HG03045 (cell line): Measurements from ENCODE around the gene NAMPT.
"Not testable (repeated sequence)": the region's sequence is repeated elsewhere in the genome, so short reads cannot be mapped to it uniquely, and the experiment has no call there.

Experiments used
- ATAC-seq: cut with Tn5 transposase; IDR thresholded peaks from one replicate; pipeline ENCODE4 v1.9.1; 2021; ENCODE audit warnings: mild to moderate bottlenecking, moderate library complexity; ENCODE audit not compliant: unreplicated experiment

Gene NAMPT

GRCh38 chr7:106236065-106236464 is 48.7 kb downstream of the NAMPT start:
- no peak for ATAC-seq

- no peak for ATAC-seq
Measured at GRCh38 chr7:106234425-106234824, 50.4 kb downstream of the NAMPT start.

- ATAC-seq, result no peak
Measured at GRCh38 chr7:106231856-106232490, 52.8 kb downstream of the NAMPT start.

- ATAC-seq, result no peak
Measured at GRCh38 chr7:106225856-106226255, 58.9 kb downstream of the NAMPT start.

- ATAC-seq, result no peak
Measured at GRCh38 chr7:106224797-106225196, 60.0 kb downstream of the NAMPT start.

- ATAC-seq, result no peak
Measured at GRCh38 chr7:106223156-106223555, 61.6 kb downstream of the NAMPT start.

GRCh38 chr7:106222545-106222944 is 62.2 kb downstream of the NAMPT start:
- no peak for ATAC-seq

GRCh38 chr7:106220307-106220706 is 64.5 kb downstream of the NAMPT start:
- ATAC-seq, result no peak

- no peak for ATAC-seq
Measured at GRCh38 chr7:106219170-106219569, 65.6 kb downstream of the NAMPT start.

GRCh38 chr7:106218546-106218945 is 66.2 kb downstream of the NAMPT start:
- ATAC-seq, result no peak

- ATAC-seq, result no peak
Measured at GRCh38 chr7:106216923-106217542, 67.8 kb downstream of the NAMPT start.

- no peak for ATAC-seq
Measured at GRCh38 chr7:106216517-106216922, 68.3 kb downstream of the NAMPT start.

GRCh38 chr7:106215868-106216516 is 68.8 kb downstream of the NAMPT start:
- ATAC-seq, result no peak

- not testable (repeated sequence) for ATAC-seq
Measured at GRCh38 chr7:106208944-106209343, 75.8 kb downstream of the NAMPT start.

GRCh38 chr7:106206826-106207541 is 77.8 kb downstream of the NAMPT start:
- ATAC-seq, result no peak

- ATAC-seq, result no peak
Measured at GRCh38 chr7:106205621-106206222, 79.1 kb downstream of the NAMPT start.

- no peak for ATAC-seq
Measured at GRCh38 chr7:106203473-106203872, 81.3 kb downstream of the NAMPT start.

GRCh38 chr7:106201164-106201563 is 83.6 kb downstream of the NAMPT start:
- ATAC-seq, result no peak

- ATAC-seq, result no peak
Measured at GRCh38 chr7:106199813-106200364, 84.9 kb downstream of the NAMPT start.

- ATAC-seq, result no peak
Measured at GRCh38 chr7:106199024-106199423, 85.8 kb downstream of the NAMPT start.
